ENCODE data around the gene ACTMAP. TPM values are rescaled to one million over a fixed set of nuclear protein-coding genes. Genes with fewer than 3 reads are reported as not detected.

The ACTMAP gene
- total and polyA plus RNA-seq, 4 donors = 0.93 to 7.7 (median 3.0) TPM

- WGBS = 98% methylated on average over 3 of the region's 3 CpGs
- no peak overlapping the region for H3K9ac ChIP-seq (ENCODE audit: low read depth in 1 of 2, low read length in 2 of 2)
- H3K9me3 ChIP-seq (ENCODE audit: control insufficient read depth in 4 of 4, low read length in 3 of 4) = no peaks in the 10 kb centered on the region
- H3K27ac ChIP-seq (ENCODE audit: low read depth in 1 of 2, low read length in 2 of 2) = no peak overlapping the region
- TF ChIP-seq FOXA2 (IDR thresholded peaks at IDR 0.05) (no peak), HNF4A (conservative IDR thresholded peaks at IDR 0.05) (no peak), ATF3 (IDR thresholded peaks at IDR 0.05) (no peak), HNF4G (IDR thresholded peaks at IDR 0.05) (no peak), TAF1 (conservative IDR thresholded peaks at IDR 0.05) (no peak), SP1 (IDR thresholded peaks at IDR 0.05) (no peak), NR2F2 (IDR thresholded peaks at IDR 0.05) (no peak), RXRA (IDR thresholded peaks at IDR 0.05) (no peak), MAX (IDR thresholded peaks at IDR 0.05) (no peak), RAD21 (IDR thresholded peaks at IDR 0.05) (no peak), JUND (IDR thresholded peaks at IDR 0.05) (no peak), EGR1 (IDR thresholded peaks at IDR 0.05; ENCODE audit: low read depth in 2 of 2) (no peak), FOXA1 (IDR thresholded peaks at IDR 0.05) (no peak), ZBTB33 (IDR thresholded peaks at IDR 0.05) (no peak), CTCF (IDR thresholded peaks at IDR 0.05; ENCODE audit: low read depth, low read length, missing input control) (no peak), YY1 (IDR thresholded peaks at IDR 0.05) (no peak), GABPA (IDR thresholded peaks at IDR 0.05 in 1 of 2, conservative IDR thresholded peaks at IDR 0.05 in 1 of 2) (no peak), REST (IDR thresholded peaks at IDR 0.05) (no peak)
- no peak for DNase-seq (ENCODE audit: low spot score)
- no peaks in the 10 kb centered on the region for H3K27me3 ChIP-seq (ENCODE audit: control insufficient read depth in 4 of 4, insufficient read depth in 4 of 4, low read length in 3 of 4)
- H3K4me1 ChIP-seq (ENCODE audit: control insufficient read depth in 4 of 4, insufficient read depth in 4 of 4, low read length in 3 of 4) = peaks cover 2 to 11% (median 4%) of the 10 kb centered on the region in 4 donors
- peaks cover 11 to 39% (median 28%) of the 10 kb centered on the region in 4 donors for H3K36me3 ChIP-seq (ENCODE audit: control insufficient read depth in 4 of 4, insufficient read depth in 3 of 4, low read depth in 1 of 4, low read length in 3 of 4)
- no peak overlapping the region for H3K4me3 ChIP-seq (ENCODE audit: low read depth in 1 of 3, low read length in 3 of 3)
Observed at GRCh38 chr19:40724855-40725254, 25.4 kb downstream of the ACTMAP start.

All from liver (tissue), 9 donors.